HepG2 (cell line): ENCODE results near the gene CABLES2. TPM values are rescaled to one million over a fixed set of nuclear protein-coding genes. Genes with fewer than 3 reads are reported as not detected.
A peak's percentile ranks its signal among the peaks of the same experiment; 100 is the strongest.

ENCODE experiments used
- CREB3 ChIP-seq: sonication (generic); formaldehyde crosslinking; IDR thresholded peaks from 2 replicates; pipeline ENCODE4 v1.5.0; 2020; ENCODE audit warnings: missing genetic modification reagents
- EP300 ChIP-seq, 3 experiments: sonication (generic) in 1 of 3; formaldehyde crosslinking in 1 of 3; IDR thresholded peaks; 2 replicates each; pipeline versions ENCODE4 v1.5.1 to v1.6.1; 2011 to 2020; ENCODE audit warnings: low read depth in 2 of 3, low read length in 2 of 3, borderline replicate concordance in 1 of 3, improper control_type of control experiment in 1 of 3, mild to moderate bottlenecking in 1 of 3, missing genetic modification reagents in 1 of 3, moderate library complexity in 1 of 3
- HMGXB3 ChIP-seq: sonication (generic); formaldehyde crosslinking; IDR thresholded peaks from 2 replicates; pipeline ENCODE4 v1.4.0; 2020; ENCODE audit warnings: missing genetic modification reagents, borderline replicate concordance
- HNRNPLL ChIP-seq: fragments of 200-400 bp; formaldehyde crosslinking; IDR thresholded peaks from 2 replicates; pipeline ENCODE4 v1.6.1; 2017; ENCODE audit warnings: mild to moderate bottlenecking, low read depth, low read length; ENCODE audit not compliant: poor library complexity, severe bottlenecking
- IRF9 ChIP-seq: sonication (generic); formaldehyde crosslinking; IDR thresholded peaks from 2 replicates; pipeline ENCODE4 v1.8.0; 2022; ENCODE audit warnings: missing genetic modification reagents, mild to moderate bottlenecking, borderline replicate concordance
- MIER2 ChIP-seq: IDR thresholded peaks from 2 replicates; pipeline ENCODE4 v1.6.1; 2016; ENCODE audit warnings: missing biosample characterization, missing genetic modification reagents
- MXD1 ChIP-seq: sonication (generic); formaldehyde crosslinking; IDR thresholded peaks from 2 replicates; pipeline ENCODE4 v1.4.0; 2020; ENCODE audit warnings: mild to moderate bottlenecking, missing genetic modification reagents
- PHF20 ChIP-seq: sonication (generic); formaldehyde crosslinking; IDR thresholded peaks from 2 replicates; pipeline ENCODE4 v1.5.0; 2020; ENCODE audit warnings: mild to moderate bottlenecking, missing genetic modification reagents
- PLSCR1 ChIP-seq: sonication (generic); formaldehyde crosslinking; IDR thresholded peaks from 2 replicates; pipeline ENCODE4 v1.5.0; 2020; ENCODE audit warnings: missing genetic modification reagents, mild to moderate bottlenecking, borderline replicate concordance
- THAP11 ChIP-seq: IDR thresholded peaks from 2 replicates; pipeline ENCODE4 v1.6.1; 2016; ENCODE audit warnings: missing biosample characterization, missing genetic modification reagents
- ZKSCAN1 ChIP-seq: fragments of 150-350 bp; IDR thresholded peaks from 2 replicates; pipeline ENCODE4 v1.6.1; 2014; ENCODE audit warnings: low read length
- ZNF121 ChIP-seq: sonication (generic); formaldehyde crosslinking; IDR thresholded peaks from 2 replicates; pipeline ENCODE4 v1.5.0; 2020; ENCODE audit warnings: mild to moderate bottlenecking, missing genetic modification reagents
- ZNF225 ChIP-seq: sonication (generic); formaldehyde crosslinking; IDR thresholded peaks from 2 replicates; pipeline ENCODE4 v1.4.0; 2020; ENCODE audit warnings: mild to moderate bottlenecking, missing genetic modification reagents
- ZNF326 ChIP-seq: sonication (generic); formaldehyde crosslinking; IDR thresholded peaks from 2 replicates; pipeline ENCODE4 v1.4.0; 2020; ENCODE audit warnings: missing genetic modification reagents, borderline replicate concordance
- ZNF383 ChIP-seq: sonication (generic); formaldehyde crosslinking; IDR thresholded peaks from 2 replicates; pipeline ENCODE4 v1.4.0; 2020; ENCODE audit warnings: missing genetic modification reagents, mild to moderate bottlenecking, borderline replicate concordance
- ZNF503 ChIP-seq: sonication (generic); formaldehyde crosslinking; IDR thresholded peaks from 2 replicates; pipeline ENCODE4 v1.4.0; 2020; ENCODE audit warnings: missing genetic modification reagents
- ZNF552 ChIP-seq: sonication (generic); formaldehyde crosslinking; IDR thresholded peaks from 2 replicates; pipeline ENCODE4 v1.9.0; 2022; ENCODE audit warnings: missing genetic modification reagents, mild to moderate bottlenecking, borderline replicate concordance
- ZNF883 ChIP-seq: sonication (generic); formaldehyde crosslinking; IDR thresholded peaks from 2 replicates; pipeline ENCODE4 v1.5.1; 2020; ENCODE audit warnings: mild to moderate bottlenecking, missing genetic modification reagents; ENCODE audit errors: not compliant biosample characterization
- ZSCAN29 ChIP-seq: sonication (generic); formaldehyde crosslinking; conservative IDR thresholded peaks from 2 replicates; pipeline ENCODE4 v1.4.0; 2020; ENCODE audit warnings: mild to moderate bottlenecking, missing genetic modification reagents
- polyA plus RNA-seq, 8 experiments: library from polyadenylated mRNA; depleted of rRNA in 3 of 8; stranded (reverse) in 7 of 8; unstranded in 1 of 8; fragments of >200 nt; fragmentation: Illumina TruSeq in 4 of 8; extraction: Trizol in 4 of 8; gene quantifications; 2 replicates each; pipeline versions ENCODE4 v1.2.1 to v1.2.3, GENCODE V29; 2011 to 2016; ENCODE audit warnings: low read depth in 4 of 8, missing spikeins in 1 of 8, mixed read lengths in 1 of 8; ENCODE audit not compliant: insufficient read depth in 1 of 8
- total RNA-seq, 5 experiments: library from RNA; depleted of rRNA; stranded (reverse); fragments of >200 nt; fragmentation: Illumina TruSeq; extraction: Trizol; gene quantifications; 2 replicates each; pipeline ENCODE4 v1.2.3, GENCODE V29; 2016; ENCODE audit warnings: low read depth in 1 of 5

CABLES2 gene
- total and polyA plus RNA-seq, 2 of the 13 experiments (the other 11 are each of a cell fraction or from before 2014, with no cell fraction given) = 5.2 to 9.7 TPM

GRCh38 chr20:62441987-62442539, 35.0 kb upstream of the CABLES2 start (continued):
- TF ChIP-seq HMGXB3 (CRISPR knock-in tag) = no peak
- TF ChIP-seq CREB3 (CRISPR knock-in tag) = no peak
- TF ChIP-seq HNRNPLL = no peak
- TF ChIP-seq ZNF503 (CRISPR knock-in tag) = no peak
- TF ChIP-seq EP300 (IDR thresholded peaks at IDR 0.05; ENCODE audit: low read depth in 2 of 2, low read length in 2 of 2) = no peak
- no peak for TF ChIP-seq EP300 (CRISPR knock-in tag; IDR thresholded peaks at IDR 0.05; ENCODE audit: borderline replicate concordance)
- no peak for TF ChIP-seq MIER2 (CRISPR knock-in tag)
- TF ChIP-seq IRF9 (CRISPR knock-in tag) = peak; percentile 46; the same call in 1 of the 2 replicates
- 0 out of 2 replicates have a peak, but pooled peaks have one; percentile 30 for TF ChIP-seq MXD1 (CRISPR knock-in tag)
- TF ChIP-seq ZNF383 (CRISPR knock-in tag) = no peak
- TF ChIP-seq PHF20 = no peak
- no peak for TF ChIP-seq ZKSCAN1
- TF ChIP-seq PLSCR1 = no peak
- TF ChIP-seq ZNF326 (CRISPR knock-in tag) = no peak
- TF ChIP-seq ZNF121 = no peak
- no peak for TF ChIP-seq ZNF225 (CRISPR knock-in tag)
- no peak for TF ChIP-seq ZSCAN29 (CRISPR knock-in tag)
- no peak for TF ChIP-seq THAP11 (CRISPR knock-in tag)
- 0 out of 2 replicates have a peak, but pooled peaks have one; percentile 24 for TF ChIP-seq ZNF552 (CRISPR knock-in tag)
- no peak for TF ChIP-seq ZNF883 (CRISPR knock-in tag)
